GM23338 (cell line): Measurements from ENCODE around the gene TRDN.

Experiments used
- NANOG ChIP-seq: IDR thresholded peaks from 2 replicates; pipeline ENCODE4 v1.6.1; 2016; ENCODE audit warnings: antibody characterized with exemption, borderline replicate concordance
- TF ChIP-seq, protein P1 (sequence below): IDR thresholded peaks from one replicate; pipeline ENCODE4 v1.6.1; 2018; ENCODE audit warnings: antibody characterized with exemption; ENCODE audit not compliant: unreplicated experiment
- TF ChIP-seq, protein P2 (sequence below), 2 experiments: fragments of 200-600 bp in 1 of 2; sonication (generic) in 1 of 2; conservative IDR thresholded peaks; 2 replicates each; pipeline versions ENCODE4 v1.5.1 to v1.6.1; 2016 to 2017; ENCODE audit warnings: antibody characterized with exemption in 2 of 2, low read depth in 2 of 2, mild to moderate bottlenecking in 2 of 2, moderate library complexity in 1 of 2

GRCh38 chr6:123276546-123276980 lies 360.2 kb downstream of the TRDN start:
- TF ChIP-seq, protein P1, sequence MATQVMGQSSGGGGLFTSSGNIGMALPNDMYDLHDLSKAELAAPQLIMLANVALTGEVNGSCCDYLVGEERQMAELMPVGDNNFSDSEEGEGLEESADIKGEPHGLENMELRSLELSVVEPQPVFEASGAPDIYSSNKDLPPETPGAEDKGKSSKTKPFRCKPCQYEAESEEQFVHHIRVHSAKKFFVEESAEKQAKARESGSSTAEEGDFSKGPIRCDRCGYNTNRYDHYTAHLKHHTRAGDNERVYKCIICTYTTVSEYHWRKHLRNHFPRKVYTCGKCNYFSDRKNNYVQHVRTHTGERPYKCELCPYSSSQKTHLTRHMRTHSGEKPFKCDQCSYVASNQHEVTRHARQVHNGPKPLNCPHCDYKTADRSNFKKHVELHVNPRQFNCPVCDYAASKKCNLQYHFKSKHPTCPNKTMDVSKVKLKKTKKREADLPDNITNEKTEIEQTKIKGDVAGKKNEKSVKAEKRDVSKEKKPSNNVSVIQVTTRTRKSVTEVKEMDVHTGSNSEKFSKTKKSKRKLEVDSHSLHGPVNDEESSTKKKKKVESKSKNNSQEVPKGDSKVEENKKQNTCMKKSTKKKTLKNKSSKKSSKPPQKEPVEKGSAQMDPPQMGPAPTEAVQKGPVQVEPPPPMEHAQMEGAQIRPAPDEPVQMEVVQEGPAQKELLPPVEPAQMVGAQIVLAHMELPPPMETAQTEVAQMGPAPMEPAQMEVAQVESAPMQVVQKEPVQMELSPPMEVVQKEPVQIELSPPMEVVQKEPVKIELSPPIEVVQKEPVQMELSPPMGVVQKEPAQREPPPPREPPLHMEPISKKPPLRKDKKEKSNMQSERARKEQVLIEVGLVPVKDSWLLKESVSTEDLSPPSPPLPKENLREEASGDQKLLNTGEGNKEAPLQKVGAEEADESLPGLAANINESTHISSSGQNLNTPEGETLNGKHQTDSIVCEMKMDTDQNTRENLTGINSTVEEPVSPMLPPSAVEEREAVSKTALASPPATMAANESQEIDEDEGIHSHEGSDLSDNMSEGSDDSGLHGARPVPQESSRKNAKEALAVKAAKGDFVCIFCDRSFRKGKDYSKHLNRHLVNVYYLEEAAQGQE = no peak
- TF ChIP-seq, protein P2, sequence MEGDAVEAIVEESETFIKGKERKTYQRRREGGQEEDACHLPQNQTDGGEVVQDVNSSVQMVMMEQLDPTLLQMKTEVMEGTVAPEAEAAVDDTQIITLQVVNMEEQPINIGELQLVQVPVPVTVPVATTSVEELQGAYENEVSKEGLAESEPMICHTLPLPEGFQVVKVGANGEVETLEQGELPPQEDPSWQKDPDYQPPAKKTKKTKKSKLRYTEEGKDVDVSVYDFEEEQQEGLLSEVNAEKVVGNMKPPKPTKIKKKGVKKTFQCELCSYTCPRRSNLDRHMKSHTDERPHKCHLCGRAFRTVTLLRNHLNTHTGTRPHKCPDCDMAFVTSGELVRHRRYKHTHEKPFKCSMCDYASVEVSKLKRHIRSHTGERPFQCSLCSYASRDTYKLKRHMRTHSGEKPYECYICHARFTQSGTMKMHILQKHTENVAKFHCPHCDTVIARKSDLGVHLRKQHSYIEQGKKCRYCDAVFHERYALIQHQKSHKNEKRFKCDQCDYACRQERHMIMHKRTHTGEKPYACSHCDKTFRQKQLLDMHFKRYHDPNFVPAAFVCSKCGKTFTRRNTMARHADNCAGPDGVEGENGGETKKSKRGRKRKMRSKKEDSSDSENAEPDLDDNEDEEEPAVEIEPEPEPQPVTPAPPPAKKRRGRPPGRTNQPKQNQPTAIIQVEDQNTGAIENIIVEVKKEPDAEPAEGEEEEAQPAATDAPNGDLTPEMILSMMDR (conservative IDR thresholded peaks at IDR 0.05; ENCODE audit: low read depth in 2 of 2) = no peak
- TF ChIP-seq NANOG = no peak
